Osteoblast (primary cell): ENCODE data around the gene PER2. TPM values are rescaled to one million over a fixed set of nuclear protein-coding genes. Genes with fewer than 3 reads are reported as not detected.

Source experiments
- DNase-seq: peaks from one replicate; pipeline ENCODE4 v3.0.0; 2011; ENCODE audit warnings: low spot score, mixed read lengths; ENCODE audit not compliant: insufficient read length; ENCODE audit errors: missing footprints
- H2AFZ ChIP-seq: 2 replicates; pipeline ENCODE4 v1.6.0; 2011; ENCODE audit warnings: mild to moderate bottlenecking, low read length
- H3K27ac ChIP-seq: 2 replicates; pipeline ENCODE4 v1.5.1; 2011; ENCODE audit warnings: mild to moderate bottlenecking, low read depth, low read length, moderate library complexity
- H3K27me3 ChIP-seq: 2 replicates; pipeline ENCODE4 v1.6.0; 2012; ENCODE audit warnings: mild to moderate bottlenecking, control low read depth, inconsistent platforms, low read length, moderate library complexity; ENCODE audit not compliant: insufficient read depth
- H3K36me3 ChIP-seq: 2 replicates; pipeline ENCODE4 v1.5.1; 2011; ENCODE audit warnings: mild to moderate bottlenecking, low read length, control low read depth, moderate library complexity; ENCODE audit not compliant: insufficient read depth
- H3K4me1 ChIP-seq: 2 replicates; pipeline ENCODE4 v1.5.1; 2011; ENCODE audit warnings: mild to moderate bottlenecking, low read length, control low read depth, moderate library complexity; ENCODE audit not compliant: insufficient read depth
- H3K4me2 ChIP-seq: 2 replicates; pipeline ENCODE4 v1.6.0; 2011; ENCODE audit warnings: mild to moderate bottlenecking, low read length; ENCODE audit not compliant: insufficient read depth
- H3K4me3 ChIP-seq: fragments of 200-600 bp; sonication (generic); 3 replicates; pipeline ENCODE4 v1.5.1; 2012; ENCODE audit warnings: mild to moderate bottlenecking, low read length, inconsistent platforms; ENCODE audit not compliant: insufficient read depth
- H3K79me2 ChIP-seq: 2 replicates; pipeline ENCODE4 v1.6.0; 2012; ENCODE audit warnings: mild to moderate bottlenecking, low read length, control low read depth, inconsistent platforms; ENCODE audit not compliant: insufficient read depth
- H3K9me3 ChIP-seq: 2 replicates; pipeline ENCODE4 v1.5.1; 2011; ENCODE audit warnings: low read depth, low read length, control low read depth
- H4K20me1 ChIP-seq: 2 replicates; pipeline ENCODE4 v1.6.0; 2012; ENCODE audit warnings: mild to moderate bottlenecking, low read length, control low read depth; ENCODE audit not compliant: insufficient read depth
- CTCF ChIP-seq: IDR thresholded peaks from 2 replicates; pipeline ENCODE4 v1.5.1; 2011; ENCODE audit warnings: mild to moderate bottlenecking, low read depth, low read length, moderate library complexity; ENCODE audit errors: extremely low read depth
- total RNA-seq: library from RNA; depleted of rRNA; stranded (reverse); fragments of >200 nt; gene quantifications from 2 replicates; pipeline ENCODE4 v1.2.3, GENCODE V29; 2012

Gene PER2
- total RNA-seq, 1 donor = 9.4 TPM

GRCh38 chr2:238296638-238297457 lies 8.4 kb upstream of the PER2 start:
- Histone ChIP-seq H3K36me3 (no peaks in the 10 kb centered on the region), H3K27ac (no peak overlapping the region), H3K4me3 (no peak overlapping the region), H3K79me2 (no peaks in the 10 kb centered on the region), H3K9me3 (no peaks in the 10 kb centered on the region), H3K27me3 (peaks cover 12% of the 10 kb centered on the region), H2AFZ (no peak overlapping the region), H3K4me1 (no peaks in the 10 kb centered on the region), H4K20me1 (no peaks in the 10 kb centered on the region), H3K4me2 (no peak overlapping the region)
- no peak for DNase-seq
- no peak for TF ChIP-seq CTCF

- Histone ChIP-seq H3K79me2 (no peaks in the 10 kb centered on the region), H3K4me2 (no peak overlapping the region), H3K4me1 (no peaks in the 10 kb centered on the region), H4K20me1 (no peaks in the 10 kb centered on the region), H3K36me3 (no peaks in the 10 kb centered on the region), H3K27me3 (peaks cover 11% of the 10 kb centered on the region), H3K9me3 (no peaks in the 10 kb centered on the region), H3K27ac (no peak overlapping the region), H3K4me3 (no peak overlapping the region), H2AFZ (no peak overlapping the region)
- no peak for TF ChIP-seq CTCF
- peak; percentile 54 for DNase-seq
Observed at GRCh38 chr2:238295144-238296112, 7.0 kb upstream of the PER2 start.

GRCh38 chr2:238294393-238295143 lies 6.2 kb upstream of the PER2 start:
- Histone ChIP-seq H3K27ac (no peak overlapping the region), H3K4me3 (no peak overlapping the region), H3K9me3 (no peaks in the 10 kb centered on the region), H3K4me2 (no peak overlapping the region), H4K20me1 (no peaks in the 10 kb centered on the region), H2AFZ (no peak overlapping the region), H3K4me1 (peaks cover 3% of the 10 kb centered on the region), H3K27me3 (peaks cover 9% of the 10 kb centered on the region), H3K79me2 (no peaks in the 10 kb centered on the region), H3K36me3 (no peaks in the 10 kb centered on the region)
- DNase-seq = no peak
- no peak for TF ChIP-seq CTCF
